HepG2 (cell line): ENCODE data around the gene KAT14.

Source experiments
- HCFC1 ChIP-seq: fragments of 150-350 bp; IDR thresholded peaks from 2 replicates; pipeline ENCODE4 v1.6.1; 2014; ENCODE audit warnings: low read depth, low read length
- TARDBP ChIP-seq: sonication (generic); formaldehyde crosslinking; IDR thresholded peaks from 2 replicates; pipeline ENCODE4 v1.8.0; 2022; ENCODE audit warnings: mild to moderate bottlenecking, missing genetic modification reagents
- ZC3H4 ChIP-seq: sonication (generic); formaldehyde crosslinking; IDR thresholded peaks from 2 replicates; pipeline ENCODE4 v1.4.0; 2020; ENCODE audit warnings: missing genetic modification reagents, borderline replicate concordance
- ZNF10 ChIP-seq: sonication (generic); formaldehyde crosslinking; IDR thresholded peaks from 2 replicates; pipeline ENCODE4 v1.4.0; 2020; ENCODE audit warnings: mild to moderate bottlenecking, low read depth, missing genetic modification reagents, borderline replicate concordance
- ZNF841 ChIP-seq: sonication (generic); formaldehyde crosslinking; IDR thresholded peaks from 2 replicates; pipeline ENCODE4 v1.8.1; 2023; ENCODE audit warnings: missing genetic modification reagents, borderline replicate concordance
- TF ChIP-seq, protein P1 (sequence below), 2 experiments: fragments of 450-650 bp in 1 of 2; sonication (generic) in 1 of 2; formaldehyde crosslinking; IDR thresholded peaks; 2 replicates each; pipeline versions ENCODE4 v1.5.0 to v1.8.0; 2020 to 2022; ENCODE audit warnings: mild to moderate bottlenecking in 1 of 2, missing genetic modification reagents in 1 of 2
- TF ChIP-seq, protein P2 (sequence below): sonication (generic); formaldehyde crosslinking; IDR thresholded peaks from 2 replicates; pipeline ENCODE4 v1.5.0; 2020; ENCODE audit warnings: mild to moderate bottlenecking, missing genetic modification reagents, moderate library complexity

DNA sequence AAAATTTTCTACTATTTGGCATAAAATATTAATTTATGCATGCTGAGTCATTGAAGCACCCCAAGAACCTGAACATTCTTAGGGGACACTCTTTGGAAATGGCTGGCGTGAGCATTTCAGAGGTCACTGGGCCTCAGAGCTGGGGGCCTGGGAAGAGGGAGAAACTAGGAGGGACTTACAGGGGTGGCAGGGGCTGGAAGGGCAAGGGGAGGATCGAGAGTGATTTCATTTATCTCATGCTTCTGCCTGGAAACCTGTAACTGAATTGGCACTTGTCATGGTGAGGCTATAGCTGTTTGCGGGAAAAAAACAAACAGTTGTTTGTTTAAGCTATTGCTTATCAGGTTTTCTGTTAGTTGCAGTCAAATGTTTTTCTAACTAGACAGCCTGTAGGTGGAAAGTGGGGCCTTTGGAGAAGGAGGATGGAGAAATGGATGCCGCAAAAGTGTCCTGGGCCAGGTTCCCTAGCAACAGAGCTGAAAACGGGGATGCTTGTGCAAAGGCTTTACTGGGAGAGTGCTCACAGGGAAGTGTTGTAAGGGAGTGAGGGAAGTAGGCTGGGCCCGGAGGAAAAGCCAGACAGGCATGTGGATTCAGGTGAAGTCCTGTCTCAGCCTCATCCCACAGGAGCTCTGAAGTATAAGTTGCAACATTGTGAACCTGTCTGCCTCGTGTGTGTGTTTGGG is 36.4 kb upstream of the KAT14 start:
- TF ChIP-seq, protein P1, sequence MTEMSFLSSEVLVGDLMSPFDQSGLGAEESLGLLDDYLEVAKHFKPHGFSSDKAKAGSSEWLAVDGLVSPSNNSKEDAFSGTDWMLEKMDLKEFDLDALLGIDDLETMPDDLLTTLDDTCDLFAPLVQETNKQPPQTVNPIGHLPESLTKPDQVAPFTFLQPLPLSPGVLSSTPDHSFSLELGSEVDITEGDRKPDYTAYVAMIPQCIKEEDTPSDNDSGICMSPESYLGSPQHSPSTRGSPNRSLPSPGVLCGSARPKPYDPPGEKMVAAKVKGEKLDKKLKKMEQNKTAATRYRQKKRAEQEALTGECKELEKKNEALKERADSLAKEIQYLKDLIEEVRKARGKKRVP (CRISPR knock-in tag; IDR thresholded peaks at IDR 0.05) = no peak
- TF ChIP-seq ZNF841 (CRISPR knock-in tag) (no peak), HCFC1 (no peak), TARDBP (CRISPR knock-in tag) (no peak), ZC3H4 (CRISPR knock-in tag) (no peak), ZNF10 (no peak)
- TF ChIP-seq, protein P2, sequence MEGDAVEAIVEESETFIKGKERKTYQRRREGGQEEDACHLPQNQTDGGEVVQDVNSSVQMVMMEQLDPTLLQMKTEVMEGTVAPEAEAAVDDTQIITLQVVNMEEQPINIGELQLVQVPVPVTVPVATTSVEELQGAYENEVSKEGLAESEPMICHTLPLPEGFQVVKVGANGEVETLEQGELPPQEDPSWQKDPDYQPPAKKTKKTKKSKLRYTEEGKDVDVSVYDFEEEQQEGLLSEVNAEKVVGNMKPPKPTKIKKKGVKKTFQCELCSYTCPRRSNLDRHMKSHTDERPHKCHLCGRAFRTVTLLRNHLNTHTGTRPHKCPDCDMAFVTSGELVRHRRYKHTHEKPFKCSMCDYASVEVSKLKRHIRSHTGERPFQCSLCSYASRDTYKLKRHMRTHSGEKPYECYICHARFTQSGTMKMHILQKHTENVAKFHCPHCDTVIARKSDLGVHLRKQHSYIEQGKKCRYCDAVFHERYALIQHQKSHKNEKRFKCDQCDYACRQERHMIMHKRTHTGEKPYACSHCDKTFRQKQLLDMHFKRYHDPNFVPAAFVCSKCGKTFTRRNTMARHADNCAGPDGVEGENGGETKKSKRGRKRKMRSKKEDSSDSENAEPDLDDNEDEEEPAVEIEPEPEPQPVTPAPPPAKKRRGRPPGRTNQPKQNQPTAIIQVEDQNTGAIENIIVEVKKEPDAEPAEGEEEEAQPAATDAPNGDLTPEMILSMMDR (CRISPR knock-in tag) = no peak
